BJ (cell line): Measurements from ENCODE around the gene RHD. TPM values are rescaled to one million over a fixed set of nuclear protein-coding genes. Genes with fewer than 3 reads are reported as not detected.

Experiments
- CTCF ChIA-PET: fragments of 350-600 bp; formaldehyde crosslinking; extraction: SDS; loops from one replicate; lab custom pipeline; 2021; ENCODE audit warnings: antibody characterized with exemption, inconsistent platforms; lab: Yijun Ruan, JAX
- POLR2A ChIA-PET: fragments of 300-600 bp; sonication (Branson Sonifier 250); formaldehyde crosslinking; extraction: SDS; loops from one replicate; lab custom pipeline; 2021; ENCODE audit warnings: antibody characterized with exemption; lab: Charles Lee
- DNase-seq: peaks from one replicate; pipeline ENCODE4 v3.0.0-alpha.2; 2011; ENCODE audit warnings: low read depth
- H3K27me3 ChIP-seq: 2 replicates; pipeline ENCODE4 v1.6.0; 2011; ENCODE audit warnings: low read length; ENCODE audit not compliant: control insufficient read depth, insufficient read depth
- H3K36me3 ChIP-seq: 2 replicates; pipeline ENCODE4 v1.5.1; 2011; ENCODE audit warnings: low read length; ENCODE audit not compliant: control insufficient read depth, insufficient read depth
- H3K4me3 ChIP-seq: 2 replicates; pipeline ENCODE4 v1.5.1; 2011; ENCODE audit warnings: low read depth, mild to moderate bottlenecking, control low read depth, low read length
- polyA plus RNA-seq: library from polyadenylated mRNA; depleted of rRNA; stranded (reverse); fragments of >200 nt; gene quantifications from 2 replicates; pipeline ENCODE4 v1.2.3, GENCODE V29; 2011
- TF ChIP-seq, protein P1 (sequence below): IDR thresholded peaks from 2 replicates; pipeline ENCODE4 v1.5.1; 2011; ENCODE audit warnings: low read depth, mild to moderate bottlenecking, control low read depth, inconsistent platforms, low read length, moderate library complexity; ENCODE audit not compliant: insufficient read depth

The RHD gene
- polyA plus RNA-seq, 1 experiment = 0.10 TPM

DNA sequence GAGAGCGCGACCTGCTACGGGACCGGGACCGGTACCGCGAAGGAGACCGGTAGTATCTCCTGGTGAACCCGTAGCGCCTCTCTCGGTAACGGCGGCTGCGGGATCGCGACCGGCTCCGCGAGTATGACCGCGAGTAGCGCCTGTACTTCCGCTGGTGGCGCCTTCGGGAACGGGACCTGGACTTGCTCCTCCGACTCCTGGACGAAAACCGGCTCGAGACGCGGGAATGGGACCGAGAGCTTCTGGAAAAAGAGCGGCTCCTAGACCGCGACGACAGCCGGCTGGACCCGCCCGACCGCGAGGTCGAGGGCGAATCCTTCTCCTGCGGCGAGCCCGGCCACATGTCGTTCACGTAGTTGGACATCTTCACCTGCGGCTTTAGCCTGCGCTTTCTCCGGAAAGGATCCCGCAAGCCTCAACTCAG is 25.7 kb upstream of the RHD start:
- CTCF ChIA-PET = no interaction called here
- Histone ChIP-seq H3K4me3 (peak overlapping the region; percentile 89), H3K27me3 (no peaks in the 10 kb centered on the region), H3K36me3 (peaks cover 12% of the 10 kb centered on the region)
- TF ChIP-seq, protein P1, sequence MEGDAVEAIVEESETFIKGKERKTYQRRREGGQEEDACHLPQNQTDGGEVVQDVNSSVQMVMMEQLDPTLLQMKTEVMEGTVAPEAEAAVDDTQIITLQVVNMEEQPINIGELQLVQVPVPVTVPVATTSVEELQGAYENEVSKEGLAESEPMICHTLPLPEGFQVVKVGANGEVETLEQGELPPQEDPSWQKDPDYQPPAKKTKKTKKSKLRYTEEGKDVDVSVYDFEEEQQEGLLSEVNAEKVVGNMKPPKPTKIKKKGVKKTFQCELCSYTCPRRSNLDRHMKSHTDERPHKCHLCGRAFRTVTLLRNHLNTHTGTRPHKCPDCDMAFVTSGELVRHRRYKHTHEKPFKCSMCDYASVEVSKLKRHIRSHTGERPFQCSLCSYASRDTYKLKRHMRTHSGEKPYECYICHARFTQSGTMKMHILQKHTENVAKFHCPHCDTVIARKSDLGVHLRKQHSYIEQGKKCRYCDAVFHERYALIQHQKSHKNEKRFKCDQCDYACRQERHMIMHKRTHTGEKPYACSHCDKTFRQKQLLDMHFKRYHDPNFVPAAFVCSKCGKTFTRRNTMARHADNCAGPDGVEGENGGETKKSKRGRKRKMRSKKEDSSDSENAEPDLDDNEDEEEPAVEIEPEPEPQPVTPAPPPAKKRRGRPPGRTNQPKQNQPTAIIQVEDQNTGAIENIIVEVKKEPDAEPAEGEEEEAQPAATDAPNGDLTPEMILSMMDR = no peak
- POLR2A ChIA-PET = no interaction called here
- DNase-seq = no peak

DNA sequence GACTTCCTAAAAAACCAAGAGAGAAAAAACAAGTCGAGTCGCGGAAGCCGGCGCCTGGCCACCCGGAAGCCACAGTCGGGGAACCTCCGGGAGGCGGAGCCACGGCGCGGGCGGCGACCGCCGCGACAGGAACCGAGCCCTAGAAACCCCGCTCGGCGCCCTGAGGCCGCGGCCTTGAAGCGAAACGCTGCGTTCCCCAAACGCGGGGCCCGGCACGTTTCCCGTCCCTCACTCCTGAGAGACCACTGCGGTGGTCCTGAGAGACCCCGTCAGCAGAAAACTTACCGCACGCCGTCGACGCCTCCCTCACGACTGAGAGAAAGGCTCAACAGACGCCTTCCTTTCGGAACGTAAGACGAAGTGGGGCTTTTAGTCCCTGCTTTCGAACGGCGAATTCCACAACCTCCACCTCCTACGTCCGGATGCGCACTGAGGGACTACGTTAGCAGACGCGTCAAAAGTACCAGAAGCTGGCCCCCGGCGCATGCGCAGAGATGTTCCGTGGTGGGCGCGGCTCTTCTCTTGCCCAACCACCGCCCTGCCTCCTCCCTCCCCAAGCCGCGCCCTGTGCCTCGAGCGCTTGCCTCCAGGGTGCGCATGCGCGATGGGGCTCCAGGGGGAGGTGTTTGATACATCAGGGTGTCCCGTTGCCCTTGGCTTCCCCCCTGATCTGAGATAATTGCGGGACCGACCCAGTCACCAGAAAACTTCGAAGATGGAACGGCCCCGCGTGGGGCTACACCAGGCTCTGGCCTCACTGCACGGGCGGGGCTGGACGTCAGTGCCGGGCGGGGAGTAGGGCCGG is 25.1 kb upstream of the RHD start, which contains the start of gene RSRP1:
Gene RSRP1, minus strand, starts transcription at position 431 of the 805 bp plus-strand sequence. CDS start 491 bp downstream, outside the sequence.
- Histone ChIP-seq H3K36me3 (peaks cover 12% of the 10 kb centered on the region), H3K27me3 (no peaks in the 10 kb centered on the region), H3K4me3 (peak within 1 kb of the TSS; percentile 89)
- TF ChIP-seq, protein P1 = no peak
- ChIA-PET POLR2A (interaction anchor here (1.0 kb wide), 1 partner anchor 15 kb away, joined by 4 read pairs; the partner anchor contains the start of gene SYF2), CTCF (interaction anchor here (0.6 kb wide), 1 partner anchor 15 kb away, joined by 3 read pairs; the partner anchor contains the start of gene SYF2)
- peak; percentile 91 for DNase-seq

DNA sequence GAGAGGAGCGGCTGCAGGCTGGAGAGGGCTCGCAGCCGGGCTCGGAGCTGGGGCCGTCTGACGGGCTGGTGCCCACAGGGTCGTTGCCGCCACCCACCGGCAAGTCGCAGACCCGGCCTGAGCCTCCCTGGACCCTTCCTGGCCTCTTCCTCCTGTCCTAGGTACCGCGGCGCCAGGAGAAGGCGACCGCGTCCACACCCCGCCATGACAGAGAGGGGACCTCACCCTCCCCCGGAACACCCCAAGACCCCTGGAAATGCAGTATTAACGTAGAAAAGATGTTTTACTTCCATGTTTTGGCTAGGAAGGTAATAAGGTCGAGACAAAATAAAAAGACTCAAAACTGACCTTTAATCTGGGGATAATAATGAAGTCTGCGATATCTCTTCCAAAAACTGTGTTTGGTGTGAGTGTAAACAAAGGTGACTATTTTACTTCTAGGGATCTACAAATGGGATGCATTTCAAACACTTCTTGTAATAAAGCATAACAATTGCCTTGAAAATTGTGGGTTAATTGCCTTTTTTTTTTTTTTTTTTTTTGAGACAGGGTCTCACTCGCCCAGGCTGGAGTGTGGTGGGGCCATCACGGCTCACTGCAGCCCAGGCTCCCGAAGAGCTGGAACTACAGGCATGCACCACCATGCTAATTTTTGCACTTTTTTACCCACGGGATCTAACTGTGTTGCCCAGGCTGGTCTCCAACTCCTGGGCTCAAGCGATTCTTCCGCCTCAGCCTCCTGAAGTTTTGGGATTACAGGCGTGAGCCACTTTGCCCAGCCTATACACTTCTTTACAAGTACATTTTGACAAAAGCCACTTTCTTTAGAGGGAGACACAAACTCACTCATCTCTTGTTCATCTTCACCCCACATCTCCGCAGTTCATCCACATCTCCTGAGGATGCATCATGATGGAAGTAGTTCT is 24.2 kb upstream of the RHD start:
- CTCF ChIA-PET = interaction anchor here (0.6 kb wide), 1 partner anchor 15 kb away, joined by 3 read pairs; the partner anchor contains the start of gene SYF2
- POLR2A ChIA-PET = interaction anchor here (0.7 to 1.0 kb wide), 2 partner anchors 16 to 20 kb away, joined by 4 to 11 read pairs; partner anchors contain the start of gene SYF2

DNA sequence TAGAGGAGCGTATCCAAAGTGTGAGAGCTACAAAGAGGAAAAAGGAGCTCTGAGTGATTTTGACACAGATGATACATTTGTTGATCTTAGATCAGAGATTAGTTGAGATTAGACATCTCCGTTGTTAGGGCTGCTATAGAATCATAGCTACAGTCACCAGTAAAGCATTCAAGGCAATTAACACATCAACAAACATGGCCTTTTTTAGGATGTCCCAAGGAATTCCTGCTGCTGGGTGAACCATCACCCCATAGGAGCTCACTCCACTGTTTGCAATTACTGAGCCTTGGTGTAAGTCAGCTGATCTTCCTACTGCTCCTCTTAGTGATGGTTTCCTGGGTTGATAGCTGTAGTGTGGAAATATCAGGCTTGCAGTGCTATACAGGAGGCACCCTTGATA is 18.4 kb upstream of the RHD start:
- peak; percentile 39 for DNase-seq
- H3K36me3 ChIP-seq = no peaks in the 10 kb centered on the region
- H3K27me3 ChIP-seq = no peaks in the 10 kb centered on the region
- TF ChIP-seq, protein P1 = no peak
- H3K4me3 ChIP-seq = no peak overlapping the region
- ChIA-PET CTCF (interaction anchor here (0.8 kb wide), 1 partner anchor 14 kb away, joined by 3 read pairs; no protein-coding TSS in a partner anchor), POLR2A (no interaction called here)

More for the DNA sequence above, 24.2 kb upstream of the RHD start:
- DNase-seq = no peak
- TF ChIP-seq, protein P1 = peak; percentile 35; the same call in 1 of the 2 replicates
- H3K36me3 ChIP-seq = peaks cover 10% of the 10 kb centered on the region
- H3K4me3 ChIP-seq = peak overlapping the region; percentile 89
- H3K27me3 ChIP-seq = no peaks in the 10 kb centered on the region
